Left kidney (tissue), 2 donors: ENCODE measurements around the gene TPI1. TPM values are rescaled to one million over a fixed set of nuclear protein-coding genes. Genes with fewer than 3 reads are reported as not detected.

Source experiments
- DNase-seq: peaks from one replicate; pipeline ENCODE4 v3.0.0-alpha.2; 2013
- polyA plus RNA-seq: library from polyadenylated mRNA; unstranded; fragments of 120-200 nt; gene quantifications from one replicate; pipeline ENCODE4 v1.2.1, GENCODE V29; 2013; ENCODE audit not compliant: insufficient read length

Gene TPI1
- polyA plus RNA-seq, 1 donor = 515 TPM

DNA sequence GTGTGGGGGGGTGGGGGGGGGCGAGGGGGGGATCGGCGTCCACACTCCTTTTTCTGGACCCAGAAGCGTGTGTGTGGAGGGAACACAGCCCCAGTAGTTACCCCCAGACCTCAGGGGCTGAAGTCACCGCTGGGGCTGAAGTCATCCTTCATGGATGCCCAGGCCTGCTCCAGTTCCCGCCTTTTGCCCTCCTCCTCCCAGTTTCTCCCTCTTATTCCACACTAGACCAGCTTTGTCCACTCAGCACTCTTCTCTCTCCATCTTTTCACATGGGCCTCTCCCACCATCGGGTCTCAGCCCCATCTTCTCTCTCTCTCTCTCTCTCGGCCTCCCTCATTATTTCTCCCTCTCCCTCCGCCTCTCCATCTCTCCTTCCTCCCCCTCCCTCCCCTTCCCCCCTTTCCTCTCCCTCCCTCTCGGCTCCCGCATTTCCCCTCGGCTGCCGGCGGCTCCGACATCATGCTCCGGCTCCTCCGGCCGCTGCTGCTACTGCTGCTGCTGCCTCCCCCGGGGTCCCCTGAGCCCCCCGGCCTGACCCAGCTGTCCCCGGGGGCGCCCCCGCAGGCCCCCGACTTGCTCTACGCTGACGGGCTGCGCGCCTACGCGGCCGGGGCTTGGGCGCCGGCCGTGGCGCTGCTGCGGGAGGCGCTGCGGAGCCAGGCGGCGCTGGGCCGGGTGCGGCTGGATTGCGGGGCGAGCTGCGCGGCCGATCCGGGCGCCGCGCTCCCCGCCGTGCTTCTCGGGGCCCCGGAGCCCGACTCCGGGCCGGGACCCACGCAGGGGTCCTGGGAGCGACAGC, 39.1 kb upstream of the TPI1 start, which contains the start of gene P3H3:
P3H3 (plus strand) TSS at position 426 of the 799 bp plus-strand sequence; CDS start at position 460, 34 bp downstream.
- no peak for DNase-seq

DNA sequence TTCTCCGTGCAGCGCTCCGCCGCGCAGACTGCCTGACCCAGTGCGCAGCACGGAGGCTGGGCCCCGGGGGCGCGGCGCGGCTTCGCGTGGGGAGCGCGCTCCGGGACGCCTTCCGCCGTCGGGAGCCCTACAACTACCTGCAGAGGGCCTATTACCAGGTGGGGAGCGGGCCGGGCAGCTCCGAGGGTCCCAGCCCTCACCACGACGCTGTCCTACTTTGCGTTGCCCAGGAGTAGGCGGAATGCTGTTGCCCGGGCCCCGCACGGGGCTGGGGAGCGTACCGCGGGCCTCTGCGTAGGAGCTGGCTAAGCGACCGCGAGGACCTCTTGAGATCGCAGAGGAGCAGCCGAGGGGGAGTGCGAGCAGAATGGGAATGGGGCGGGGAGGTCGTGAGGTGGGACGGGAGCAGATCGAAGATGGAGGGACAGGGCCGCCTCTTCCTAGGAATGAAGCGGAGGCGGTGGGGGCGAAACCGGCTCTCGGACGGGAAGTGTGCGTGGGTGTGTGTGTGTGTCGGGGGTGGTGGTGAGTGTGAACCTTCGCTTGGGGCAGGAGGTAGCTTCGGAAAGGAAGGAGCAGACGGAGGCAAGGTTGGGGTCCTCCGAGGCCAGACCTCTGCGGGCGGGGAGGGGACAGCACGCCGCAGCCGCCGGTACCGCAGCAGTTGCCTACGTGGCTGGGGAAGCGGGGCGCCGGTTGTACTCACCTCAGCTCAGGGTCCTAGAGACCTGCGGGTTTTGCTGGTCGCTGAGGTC, 38.4 kb upstream of the TPI1 start:
- DNase-seq = no peak

DNA sequence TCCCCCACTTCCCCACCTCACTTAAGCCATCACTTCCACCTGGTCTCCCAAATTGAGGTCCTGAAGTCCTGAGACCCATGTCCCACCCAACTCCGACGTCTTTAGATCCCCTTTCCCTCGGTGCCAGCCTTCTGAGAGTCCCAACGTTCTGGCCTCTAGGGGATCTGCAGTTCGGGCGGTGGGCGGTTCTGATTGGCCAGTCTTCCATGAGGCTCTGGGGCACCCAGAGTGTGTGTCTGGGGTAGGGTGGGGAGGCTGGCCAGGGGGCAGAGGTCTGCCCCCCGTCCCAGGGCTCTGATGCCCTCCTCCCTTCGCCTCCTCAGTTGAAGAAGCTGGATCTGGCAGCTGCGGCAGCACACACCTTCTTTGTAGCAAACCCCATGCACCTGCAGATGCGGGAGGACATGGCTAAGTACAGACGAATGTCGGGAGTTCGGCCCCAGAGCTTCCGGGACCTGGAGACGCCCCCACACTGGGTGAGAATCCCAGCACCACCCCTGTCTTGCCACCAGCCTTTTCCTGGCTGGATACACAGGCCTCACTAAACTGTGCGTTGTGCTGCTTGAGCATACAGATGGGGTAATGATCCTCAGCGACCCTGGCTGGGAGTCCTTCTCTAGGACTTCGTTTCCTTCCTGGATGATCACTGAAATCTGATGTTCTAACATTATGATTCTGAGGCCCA, 37.7 kb upstream of the TPI1 start:
- no peak for DNase-seq

DNA sequence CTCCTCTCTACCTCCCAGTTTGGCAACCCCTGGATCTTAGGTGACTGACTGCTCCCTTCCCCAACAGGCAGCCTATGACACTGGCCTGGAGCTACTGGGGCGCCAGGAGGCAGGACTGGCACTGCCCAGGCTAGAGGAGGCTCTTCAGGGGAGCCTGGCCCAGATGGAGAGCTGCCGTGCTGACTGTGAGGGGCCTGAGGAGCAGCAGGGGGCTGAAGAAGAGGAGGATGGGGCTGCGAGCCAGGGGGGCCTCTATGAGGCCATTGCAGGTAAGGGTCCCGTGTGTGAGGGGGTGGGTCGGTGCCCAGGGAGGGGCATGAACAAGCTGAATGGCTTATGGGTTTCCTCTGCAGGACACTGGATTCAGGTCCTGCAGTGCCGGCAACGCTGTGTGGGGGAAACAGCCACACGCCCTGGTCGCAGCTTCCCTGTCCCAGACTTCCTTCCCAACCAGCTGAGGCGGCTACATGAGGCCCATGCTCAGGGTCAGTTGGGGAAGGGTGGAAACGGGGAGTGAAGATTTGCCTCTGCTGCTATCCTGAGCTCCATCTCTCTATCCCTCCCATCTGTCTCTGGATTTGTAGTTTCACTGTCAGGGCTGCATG, 36.9 kb upstream of the TPI1 start:
- no peak for DNase-seq

DNA sequence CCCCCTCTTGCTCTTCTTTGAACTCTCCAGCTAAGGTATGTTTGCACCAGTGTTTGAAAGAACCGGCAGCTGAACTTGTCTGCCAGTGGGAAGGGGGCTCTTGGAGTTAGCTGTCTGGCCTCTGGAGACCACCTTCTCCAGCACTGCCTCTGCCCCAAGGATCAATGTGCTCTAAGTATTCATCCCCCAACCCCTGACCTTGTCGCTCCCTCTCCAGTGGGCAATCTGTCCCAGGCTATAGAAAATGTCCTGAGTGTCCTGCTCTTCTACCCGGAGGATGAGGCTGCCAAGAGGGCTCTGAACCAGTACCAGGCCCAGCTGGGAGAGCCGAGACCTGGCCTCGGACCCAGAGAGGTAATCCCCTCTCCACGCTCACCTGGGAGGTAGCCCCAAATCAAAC, 36.3 kb upstream of the TPI1 start:
- no peak for DNase-seq

DNA sequence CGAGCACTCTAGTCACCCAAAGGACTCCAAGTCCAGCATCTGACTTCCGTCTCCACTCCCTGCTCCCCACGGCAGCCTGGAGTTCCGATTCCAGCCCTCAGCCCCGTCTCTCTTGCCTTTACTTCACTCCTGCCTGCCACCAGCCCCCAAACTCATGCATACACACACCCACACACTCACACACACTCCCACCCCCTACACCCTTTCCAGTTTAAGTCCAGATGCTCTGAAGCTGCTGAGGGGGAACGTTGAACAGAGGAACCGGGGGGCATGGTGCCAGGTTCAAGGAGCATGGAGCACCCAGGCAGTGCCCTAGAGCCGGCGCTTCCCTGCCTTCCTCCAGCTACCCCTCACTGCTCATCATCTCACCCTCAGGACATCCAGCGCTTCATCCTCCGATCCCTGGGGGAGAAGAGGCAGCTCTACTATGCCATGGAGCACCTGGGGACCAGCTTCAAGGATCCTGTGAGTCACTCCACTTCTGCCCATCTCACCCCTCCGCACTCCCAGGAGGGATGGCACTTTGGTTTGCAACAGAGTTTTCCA, 35.8 kb upstream of the TPI1 start:
- no peak for DNase-seq

DNA sequence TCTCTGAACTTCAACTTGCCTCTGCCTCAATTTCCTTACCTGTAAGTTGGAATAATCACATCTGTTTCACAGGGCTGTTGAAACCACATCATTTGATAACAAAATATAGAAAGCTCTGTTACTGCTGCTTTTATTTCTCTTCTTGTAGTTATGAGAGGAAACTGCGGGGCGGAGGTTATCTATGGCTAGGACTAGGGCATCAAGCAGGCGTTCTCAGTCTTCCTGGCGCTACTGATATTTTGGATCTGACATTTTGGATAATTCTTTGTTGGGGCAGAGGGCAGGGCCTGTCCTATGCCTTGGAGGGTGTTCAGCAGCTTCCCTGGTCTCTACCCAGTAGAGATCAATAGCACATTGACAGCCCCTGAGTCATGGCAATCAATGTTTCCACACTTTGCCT, 35.2 kb upstream of the TPI1 start:
- no peak for DNase-seq

DNA sequence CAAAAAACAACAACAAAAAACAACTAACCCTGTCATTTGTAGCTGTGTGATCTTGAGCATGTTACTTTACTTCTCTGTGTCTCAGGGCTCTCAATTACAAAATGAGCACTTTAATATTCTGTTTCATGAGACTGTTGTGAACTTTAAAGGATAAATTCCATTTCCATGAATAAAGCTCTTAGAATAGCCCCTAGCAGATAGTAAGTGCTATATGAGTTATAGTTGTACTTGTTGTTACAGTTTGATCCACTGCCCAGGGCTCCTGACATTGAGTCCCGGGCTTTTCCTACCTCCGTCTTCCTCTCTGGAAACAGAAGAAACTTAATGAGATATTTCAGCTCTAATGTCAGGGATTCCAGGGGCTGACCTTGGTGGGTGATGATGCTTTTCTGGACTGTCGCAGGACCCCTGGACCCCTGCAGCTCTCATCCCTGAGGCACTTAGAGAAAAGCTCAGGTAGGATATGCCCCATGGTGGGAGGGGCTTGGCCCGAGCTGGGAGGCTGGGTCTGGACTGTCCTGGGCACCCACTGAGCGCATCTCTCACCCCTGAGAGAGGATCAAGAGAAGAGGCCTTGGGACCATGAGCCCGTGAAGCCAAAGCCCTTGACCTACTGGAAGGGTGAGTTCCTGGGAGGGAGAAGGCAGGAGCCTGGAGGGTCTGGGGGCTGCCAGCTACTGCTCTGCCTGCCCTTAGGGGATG, 34.0 kb upstream of the TPI1 start:
- no peak for DNase-seq

DNA sequence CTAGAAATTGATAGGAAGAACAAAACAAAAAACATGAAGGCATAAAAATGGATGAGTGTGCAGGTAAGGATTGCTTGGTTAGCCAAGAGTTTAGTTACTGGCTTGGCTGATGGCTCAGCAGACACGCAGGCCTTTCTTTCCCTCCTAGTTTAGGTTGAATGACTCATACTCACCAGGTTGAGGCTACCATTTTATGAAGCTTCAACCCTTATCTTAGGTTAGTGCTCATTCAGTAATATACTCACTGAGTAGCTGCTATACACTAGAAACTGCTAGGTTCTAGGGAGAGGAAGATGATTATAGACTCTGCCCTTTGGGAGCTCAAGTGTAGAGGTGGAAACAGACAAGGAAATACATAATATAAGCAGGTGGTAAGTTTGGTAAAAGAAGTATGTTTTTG, 33.1 kb upstream of the TPI1 start:
- no peak for DNase-seq

DNA sequence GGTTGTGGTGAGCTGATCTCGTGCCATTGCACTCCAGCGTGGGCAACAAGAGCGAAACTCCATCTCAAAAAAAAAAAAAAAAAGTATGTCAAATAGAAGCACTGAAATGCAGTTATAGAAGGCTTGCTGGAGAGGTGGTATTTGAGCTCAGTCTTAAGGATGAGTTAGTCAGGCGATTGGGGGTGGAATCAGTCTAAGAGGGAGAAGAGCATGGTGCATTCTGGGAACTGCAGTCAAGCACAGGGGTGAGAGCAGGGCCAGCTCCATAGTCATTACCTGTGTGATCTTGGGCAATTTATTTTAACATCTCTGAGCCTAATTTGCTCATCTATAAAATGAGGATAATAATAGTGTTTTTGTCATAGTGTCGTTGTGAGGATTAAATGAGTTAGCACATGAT, 32.5 kb upstream of the TPI1 start:
- no peak for DNase-seq

DNA sequence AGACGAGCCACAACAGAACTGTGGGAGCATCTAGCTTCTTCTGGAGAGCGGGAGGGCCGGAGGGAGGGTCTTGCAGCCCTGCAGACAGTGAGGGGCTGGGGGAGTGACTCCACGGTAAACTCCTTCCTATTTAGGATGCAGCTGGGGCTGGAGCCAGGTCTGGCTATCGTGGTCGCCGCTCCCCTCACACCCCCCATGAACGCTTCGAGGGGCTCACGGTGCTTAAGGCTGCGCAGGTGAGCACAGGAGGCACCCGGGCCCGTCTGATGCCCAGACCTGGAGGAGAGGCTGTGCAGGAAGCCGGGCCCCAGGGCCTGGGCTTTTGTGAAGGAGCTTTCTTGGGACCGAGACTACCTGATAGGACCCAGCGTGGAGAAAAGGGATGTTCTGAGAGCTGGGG, 30.5 kb upstream of the TPI1 start:
- no peak for DNase-seq

DNA sequence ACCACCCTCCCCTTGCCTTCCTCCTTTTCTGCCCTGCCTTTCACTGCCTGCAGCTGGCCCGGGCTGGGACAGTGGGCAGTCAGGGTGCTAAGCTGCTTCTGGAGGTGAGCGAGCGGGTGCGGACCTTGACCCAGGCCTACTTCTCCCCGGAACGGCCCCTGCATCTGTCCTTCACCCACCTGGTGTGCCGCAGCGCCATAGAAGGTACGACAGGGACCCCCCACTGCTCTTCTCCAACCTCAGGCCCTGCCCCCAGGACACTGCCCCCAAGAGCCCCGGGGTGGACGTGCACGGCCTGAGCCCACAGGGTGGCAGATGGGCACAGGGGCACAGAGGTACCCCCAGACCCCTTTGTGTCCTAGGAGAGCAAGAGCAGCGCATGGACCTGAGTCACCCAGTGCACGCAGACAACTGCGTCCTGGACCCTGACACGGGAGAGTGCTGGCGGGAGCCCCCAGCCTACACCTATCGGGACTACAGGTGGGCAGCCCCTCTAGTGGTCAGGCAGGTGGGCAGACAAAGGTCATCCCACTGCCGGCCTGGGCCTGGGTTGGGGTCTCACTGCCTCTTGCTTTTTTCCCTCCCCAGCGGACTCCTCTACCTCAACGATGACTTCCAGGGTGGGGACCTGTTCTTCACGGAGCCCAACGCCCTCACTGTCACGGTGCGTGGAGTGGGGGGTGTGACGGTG, 29.8 kb upstream of the TPI1 start:
- no peak for DNase-seq

DNA sequence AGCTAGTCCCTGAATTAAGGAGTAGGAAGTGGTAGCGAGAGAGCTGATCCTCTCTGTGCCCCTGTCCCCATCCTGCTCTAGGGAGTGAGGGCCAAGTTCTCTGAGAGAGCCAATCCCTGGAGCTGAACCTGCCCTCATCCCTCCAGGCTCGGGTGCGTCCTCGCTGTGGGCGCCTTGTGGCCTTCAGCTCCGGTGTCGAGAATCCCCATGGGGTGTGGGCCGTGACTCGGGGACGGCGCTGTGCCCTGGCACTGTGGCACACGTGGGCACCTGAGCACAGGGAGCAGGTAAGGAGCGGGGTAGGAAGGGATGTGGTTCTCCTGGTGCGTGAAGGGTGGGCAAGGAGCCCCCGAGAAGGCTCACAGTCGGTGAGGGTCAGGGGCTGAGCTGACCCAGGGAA, 28.5 kb upstream of the TPI1 start:
- no peak for DNase-seq

DNA sequence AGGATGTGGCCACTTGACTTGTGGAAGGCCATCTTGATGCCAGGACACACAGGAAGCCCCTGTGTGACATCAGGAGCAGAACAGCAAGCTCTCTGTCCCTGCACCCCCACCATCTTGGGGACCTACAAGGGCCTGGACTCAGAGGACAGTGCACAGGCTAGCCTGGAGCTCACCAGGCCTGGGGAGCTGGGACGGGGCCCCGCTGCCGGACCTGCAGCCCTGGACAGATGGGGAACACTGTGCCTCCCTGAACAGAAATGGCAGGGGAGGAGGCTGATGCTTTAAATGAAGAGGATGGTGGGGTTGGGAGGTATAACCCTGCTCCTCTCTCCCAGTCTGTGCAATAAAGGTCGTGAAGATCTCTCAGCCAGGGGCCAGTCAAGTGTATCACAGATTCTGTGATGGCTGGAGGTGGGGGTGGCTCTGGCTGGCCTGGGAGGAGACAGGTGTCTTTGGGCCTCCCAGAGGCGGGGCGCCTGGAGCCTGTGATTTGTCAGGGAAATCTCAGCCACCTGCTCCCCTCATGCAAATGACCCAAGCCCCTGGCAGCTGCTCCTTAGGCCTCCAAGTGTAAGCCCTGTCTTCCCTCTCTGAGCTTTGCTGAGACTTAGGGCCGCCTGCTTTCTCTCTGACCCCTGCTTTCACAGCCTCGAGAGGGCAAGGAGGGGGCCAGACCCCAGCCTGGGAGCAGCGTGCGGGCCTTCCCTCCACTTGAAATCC, 27.7 kb upstream of the TPI1 start:
- DNase-seq = no peak

DNA sequence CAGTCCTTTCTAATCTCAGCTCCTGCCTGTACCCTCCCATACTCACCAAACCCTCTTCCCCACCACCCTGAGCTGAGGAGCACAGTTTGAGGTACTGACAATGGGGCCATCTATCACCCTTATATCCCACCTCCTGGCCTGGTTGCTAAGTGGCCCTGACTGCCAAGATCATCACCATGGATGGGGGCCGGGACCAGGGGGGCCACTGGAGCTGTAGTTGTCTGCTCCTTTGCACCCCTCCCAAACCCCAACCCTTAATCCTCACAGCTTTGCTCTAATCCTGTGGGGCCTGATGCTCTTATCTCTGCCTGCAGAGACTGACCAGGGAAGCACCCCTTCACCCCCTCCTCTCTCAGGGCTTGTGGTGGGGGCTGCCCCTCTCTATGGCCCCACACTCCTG, 27.0 kb upstream of the TPI1 start:
- no peak for DNase-seq

DNA sequence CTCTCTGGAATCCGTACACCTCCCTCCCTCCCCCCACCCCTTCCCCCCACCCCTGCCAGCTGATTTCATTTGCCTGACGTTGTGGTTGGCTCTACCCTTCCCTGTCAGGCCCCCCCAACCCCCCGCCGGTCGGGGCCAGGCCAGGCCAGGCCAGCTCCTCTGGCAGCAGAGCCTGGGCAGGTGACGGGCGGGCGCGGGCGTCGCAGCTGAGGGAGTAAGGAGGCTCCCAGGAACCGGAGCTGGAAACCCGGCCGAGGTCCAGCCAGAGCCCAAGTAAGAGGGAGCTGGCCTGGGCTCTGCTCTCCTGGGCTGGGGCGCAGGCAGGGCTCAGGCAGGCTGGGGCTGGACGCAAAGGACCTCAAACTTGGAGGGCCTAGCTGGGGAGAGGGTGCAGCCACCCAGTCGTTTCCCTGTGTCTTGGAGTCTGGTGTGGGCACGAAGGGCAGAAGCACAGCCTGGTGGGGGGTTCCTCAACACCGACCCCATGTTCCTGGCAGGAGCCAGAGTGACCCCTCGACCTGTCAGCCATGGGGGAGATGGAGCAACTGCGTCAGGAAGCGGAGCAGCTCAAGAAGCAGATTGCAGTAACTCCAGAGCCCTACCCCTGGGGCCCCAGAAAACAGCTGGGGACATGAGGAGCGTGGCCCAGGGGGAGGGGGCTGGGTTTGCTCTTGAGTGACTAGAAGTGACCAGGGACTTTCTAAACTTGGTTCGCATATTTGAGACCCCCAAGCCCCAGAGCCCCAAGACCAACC, 26.4 kb upstream of the TPI1 start, which contains the start of gene GNB3:
GNB3 (plus strand) TSS at position 165 of the 755 bp plus-strand sequence; CDS start at position 528, 363 bp downstream.
- DNase-seq = no peak

DNA sequence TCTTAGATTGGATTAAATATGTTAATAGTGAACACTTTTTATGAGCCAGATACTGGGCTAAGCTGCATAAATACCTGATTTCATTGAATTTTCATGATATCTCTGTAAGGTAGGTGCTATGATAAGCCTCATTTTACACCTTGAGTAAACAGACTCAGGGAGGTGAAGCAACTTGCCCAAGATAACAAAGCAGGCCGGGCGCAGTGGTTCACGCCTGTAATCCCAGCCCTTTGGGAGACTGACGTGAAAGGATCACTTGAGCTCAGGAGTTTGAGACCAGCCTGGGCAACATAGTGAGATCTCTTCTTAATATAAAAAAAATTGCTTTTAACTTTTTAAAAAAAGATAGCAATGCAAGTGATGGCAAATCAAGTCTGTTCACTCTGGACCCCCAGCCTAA, 25.3 kb upstream of the TPI1 start:
- no peak for DNase-seq

DNA sequence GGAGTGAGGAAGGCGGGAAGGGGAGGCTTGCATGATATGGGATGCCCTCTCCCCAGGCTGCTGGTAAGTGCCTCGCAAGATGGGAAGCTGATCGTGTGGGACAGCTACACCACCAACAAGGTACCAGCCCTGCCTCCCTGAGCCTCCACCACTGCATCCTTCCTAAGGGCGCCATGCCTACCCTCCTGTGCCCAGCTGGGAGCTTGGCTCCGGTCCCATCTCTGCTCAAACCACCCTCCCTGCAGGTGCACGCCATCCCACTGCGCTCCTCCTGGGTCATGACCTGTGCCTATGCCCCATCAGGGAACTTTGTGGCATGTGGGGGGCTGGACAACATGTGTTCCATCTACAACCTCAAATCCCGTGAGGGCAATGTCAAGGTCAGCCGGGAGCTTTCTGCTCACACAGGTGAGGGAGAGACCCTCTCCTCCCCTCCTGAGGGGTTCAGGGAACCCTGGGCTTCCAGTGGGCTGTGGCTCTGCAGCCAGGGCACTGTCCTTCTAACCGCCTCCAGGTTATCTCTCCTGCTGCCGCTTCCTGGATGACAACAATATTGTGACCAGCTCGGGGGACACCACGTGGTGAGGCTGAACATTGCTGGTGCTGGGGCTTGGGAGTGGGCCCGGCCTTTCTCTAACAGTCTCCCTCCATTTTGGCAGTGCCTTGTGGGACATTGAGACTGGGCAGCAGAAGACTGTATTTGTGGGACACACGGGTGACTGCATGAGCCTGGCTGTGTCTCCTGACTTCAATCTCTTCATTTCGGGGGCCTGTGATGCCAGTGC, 24.0 kb upstream of the TPI1 start:
- DNase-seq = no peak

DNA sequence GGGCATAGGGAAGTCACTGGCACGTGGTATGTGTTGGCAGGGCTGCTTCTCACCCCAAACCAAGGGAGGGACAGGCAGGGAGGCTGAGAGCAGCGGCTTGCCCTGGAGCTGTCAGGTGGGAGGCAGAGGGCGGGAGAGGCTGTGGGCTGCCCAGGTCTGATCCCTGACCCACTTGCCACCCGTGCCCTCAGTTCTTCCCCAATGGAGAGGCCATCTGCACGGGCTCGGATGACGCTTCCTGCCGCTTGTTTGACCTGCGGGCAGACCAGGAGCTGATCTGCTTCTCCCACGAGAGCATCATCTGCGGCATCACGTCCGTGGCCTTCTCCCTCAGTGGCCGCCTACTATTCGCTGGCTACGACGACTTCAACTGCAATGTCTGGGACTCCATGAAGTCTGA, 21.9 kb upstream of the TPI1 start:
- no peak for DNase-seq
